DOHH2 (cell line): Measurements from ENCODE around the gene CDC42BPA.

ENCODE experiments used
- CTCF ChIP-seq: fragments of 200-600 bp; sonication (generic); IDR thresholded peaks from one replicate; pipeline ENCODE4 v1.5.1; 2014; ENCODE audit warnings: antibody characterized with exemption, mild to moderate bottlenecking, low read depth, low read length; ENCODE audit not compliant: poor library complexity, severe bottlenecking
- EZH2phosphoT487 ChIP-seq: fragments of 200-600 bp; sonication (generic); IDR thresholded peaks from 2 replicates; pipeline ENCODE4 v1.6.1; 2017; ENCODE audit warnings: borderline replicate concordance, mild to moderate bottlenecking, antibody characterized with exemption, low read length, moderate library complexity, mixed read lengths

DNA sequence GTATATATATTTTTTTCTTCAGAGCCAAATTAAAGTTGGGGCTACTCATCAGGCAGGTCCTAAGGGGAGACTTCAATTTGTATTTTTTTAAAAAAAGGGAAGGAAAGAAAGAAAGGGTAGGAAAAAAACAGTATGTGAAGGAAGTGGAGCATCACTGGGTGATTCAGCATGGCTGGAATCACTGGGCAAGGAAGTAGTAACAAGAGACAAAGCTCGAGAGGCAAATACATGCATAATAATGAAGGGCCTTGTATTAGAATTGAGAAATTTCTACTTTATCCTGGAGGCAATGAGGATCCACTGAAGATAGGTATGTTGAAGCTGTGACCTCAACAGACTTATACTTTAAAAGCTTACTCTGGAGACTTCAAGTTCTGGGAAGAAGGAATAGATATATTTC, 193.8 kb downstream of the CDC42BPA start:
- TF ChIP-seq CTCF (no peak), EZH2phosphoT487 (no peak)
